ENCODE measurements around the gene VAMP2.

Gene VAMP2

GRCh38 chr17:8121407-8121680 lies 41.4 kb downstream of the VAMP2 start:
- no peak for DNase-seq

GRCh38 chr17:8120520-8121406 lies 42.0 kb downstream of the VAMP2 start:
- peak; percentile 87 for DNase-seq

DNA sequence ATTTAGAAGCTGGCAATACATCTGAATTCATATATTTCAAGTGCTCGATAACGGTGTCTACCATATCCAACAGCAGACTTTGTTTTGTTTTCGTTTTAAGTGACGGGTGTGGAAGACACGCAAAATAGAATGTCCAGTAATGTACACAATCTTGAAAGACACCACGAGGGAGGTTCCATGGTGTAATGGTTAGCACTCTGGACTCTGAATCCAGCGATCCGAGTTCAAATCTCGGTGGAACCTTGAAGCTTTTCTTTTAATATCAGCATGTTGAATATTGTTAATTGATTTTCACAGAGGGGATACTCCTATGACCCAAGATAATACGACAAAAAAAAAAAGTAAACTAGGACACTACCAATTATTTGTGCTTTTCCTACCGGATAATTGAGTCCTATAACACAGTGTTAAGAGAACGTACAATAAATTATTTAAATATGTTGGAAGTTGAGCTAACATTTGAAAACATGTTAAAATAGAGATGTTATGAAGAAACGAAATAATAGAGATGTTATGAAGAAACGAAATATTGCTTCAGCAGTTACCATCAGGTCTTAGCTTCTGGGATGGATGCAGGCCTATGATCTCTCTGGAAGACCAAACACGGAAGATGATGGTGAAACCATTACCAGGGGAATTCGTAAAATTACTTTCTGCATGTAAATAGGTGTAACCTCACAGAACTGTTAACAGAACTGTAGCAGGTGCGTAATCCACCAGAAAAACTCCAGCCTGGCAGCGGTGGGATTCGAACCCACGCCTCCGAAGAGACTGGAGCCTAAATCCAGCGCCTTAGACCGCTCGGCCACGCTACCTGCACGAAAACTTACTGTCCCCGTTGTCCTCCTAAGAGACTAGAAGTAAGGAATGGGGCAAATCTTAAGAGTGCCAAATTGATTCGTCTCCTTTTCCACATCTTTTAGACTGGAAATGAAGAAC lies 42.9 kb downstream of the VAMP2 start:
- DNase-seq = peak; percentile 94

DNA sequence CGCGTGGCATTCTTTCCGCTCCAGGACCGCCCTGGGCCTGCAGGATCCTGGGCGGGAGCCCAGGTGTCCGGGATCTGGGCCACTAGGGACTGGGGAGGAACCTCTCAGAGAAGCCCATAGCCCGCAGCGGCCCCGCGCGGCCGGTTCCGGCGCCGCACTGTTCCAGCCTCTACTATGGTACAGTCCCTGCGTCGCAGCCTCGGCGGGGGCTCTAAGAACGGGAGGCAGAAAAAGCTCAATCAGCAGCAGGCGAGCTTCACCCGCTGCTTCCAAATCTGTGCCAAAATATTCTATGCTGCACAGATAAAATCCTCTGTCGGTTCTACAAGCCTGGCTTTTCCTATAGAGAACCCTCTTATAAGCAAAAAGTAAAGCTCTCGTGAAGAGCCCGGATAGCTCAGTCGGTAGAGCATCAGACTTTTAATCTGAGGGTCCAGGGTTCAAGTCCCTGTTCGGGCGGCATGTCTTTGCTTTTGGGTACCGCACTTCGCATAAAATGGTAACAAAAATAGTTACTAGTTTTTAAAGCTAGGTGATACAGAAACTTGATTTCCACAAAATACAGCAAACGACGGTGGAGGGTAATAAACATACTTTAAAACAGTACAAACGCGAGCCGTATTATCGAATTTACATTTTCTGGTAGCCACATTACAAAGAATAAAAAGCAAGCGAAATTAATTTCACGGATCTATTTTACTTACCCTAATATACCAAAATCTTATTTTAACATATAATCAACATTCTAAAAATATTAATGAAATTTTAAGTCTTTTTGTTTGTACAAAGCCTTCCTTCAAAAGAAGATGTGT lies 43.8 kb downstream of the VAMP2 start:
- peak; percentile 89 for DNase-seq

GRCh38 chr17:8117980-8118768 lies 44.6 kb downstream of the VAMP2 start, which contains the start of gene ALOXE3:
Gene ALOXE3, minus strand, starts transcription at chr17:8118514. Its CDS starts 524 bp downstream, at chr17:8117990.
- DNase-seq = peak; percentile 74

GRCh38 chr17:8117367-8117979 lies 45.3 kb downstream of the VAMP2 start:
- no peak for DNase-seq

- no peak for DNase-seq
Observed at GRCh38 chr17:8116776-8117175, 46.0 kb downstream of the VAMP2 start.

GRCh38 chr17:8110907-8111306 lies 51.8 kb downstream of the VAMP2 start:
- DNase-seq = no peak

DNA sequence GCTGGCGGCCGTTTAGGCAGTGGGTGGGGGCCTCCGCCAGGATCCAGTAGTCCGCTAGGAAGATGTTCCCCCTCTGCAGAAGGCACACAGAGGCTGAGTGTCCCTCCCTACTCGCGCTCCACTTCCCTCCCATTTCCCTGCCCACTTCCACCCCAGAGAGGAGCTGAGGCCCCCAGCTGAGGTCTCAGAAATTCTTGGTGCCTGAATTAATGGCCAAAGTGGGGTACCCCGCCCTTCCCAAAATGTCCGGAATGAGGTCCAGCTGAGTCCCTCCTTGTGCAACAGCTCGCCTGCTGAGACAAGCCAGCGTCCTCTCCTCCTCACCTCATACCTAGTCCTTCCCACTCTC lies 52.3 kb downstream of the VAMP2 start:
- no peak for DNase-seq

GRCh38 chr17:8109661-8110455 lies 52.9 kb downstream of the VAMP2 start:
- peak; percentile 82 for DNase-seq
